ENCODE data around the gene KCNH1.

DNA sequence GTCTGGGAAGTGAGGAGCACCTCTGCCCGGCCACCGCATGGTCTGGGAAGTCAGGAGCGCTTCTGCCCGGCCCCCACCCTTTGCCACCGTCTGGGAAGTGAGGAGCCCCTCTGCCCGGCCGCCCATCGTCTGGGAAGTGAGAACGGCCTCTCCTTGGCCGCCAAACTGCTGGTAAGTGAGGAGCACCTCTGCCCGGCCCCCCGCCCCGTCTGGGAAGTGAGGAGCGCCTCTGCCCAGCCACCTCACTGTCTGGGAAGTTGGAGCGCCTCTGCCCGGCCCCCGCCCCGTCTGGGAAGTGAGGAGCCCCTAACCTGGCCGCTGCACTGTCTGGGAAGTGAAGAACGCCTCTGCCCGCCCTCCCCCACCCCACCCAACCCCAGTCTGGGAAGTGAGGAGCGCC lies 22.6 kb downstream of the KCNH1 start:
- TF ChIP-seq, protein P1, sequence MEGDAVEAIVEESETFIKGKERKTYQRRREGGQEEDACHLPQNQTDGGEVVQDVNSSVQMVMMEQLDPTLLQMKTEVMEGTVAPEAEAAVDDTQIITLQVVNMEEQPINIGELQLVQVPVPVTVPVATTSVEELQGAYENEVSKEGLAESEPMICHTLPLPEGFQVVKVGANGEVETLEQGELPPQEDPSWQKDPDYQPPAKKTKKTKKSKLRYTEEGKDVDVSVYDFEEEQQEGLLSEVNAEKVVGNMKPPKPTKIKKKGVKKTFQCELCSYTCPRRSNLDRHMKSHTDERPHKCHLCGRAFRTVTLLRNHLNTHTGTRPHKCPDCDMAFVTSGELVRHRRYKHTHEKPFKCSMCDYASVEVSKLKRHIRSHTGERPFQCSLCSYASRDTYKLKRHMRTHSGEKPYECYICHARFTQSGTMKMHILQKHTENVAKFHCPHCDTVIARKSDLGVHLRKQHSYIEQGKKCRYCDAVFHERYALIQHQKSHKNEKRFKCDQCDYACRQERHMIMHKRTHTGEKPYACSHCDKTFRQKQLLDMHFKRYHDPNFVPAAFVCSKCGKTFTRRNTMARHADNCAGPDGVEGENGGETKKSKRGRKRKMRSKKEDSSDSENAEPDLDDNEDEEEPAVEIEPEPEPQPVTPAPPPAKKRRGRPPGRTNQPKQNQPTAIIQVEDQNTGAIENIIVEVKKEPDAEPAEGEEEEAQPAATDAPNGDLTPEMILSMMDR (IDR thresholded peaks at IDR 0.05 in 2 of 3, conservative IDR thresholded peaks at IDR 0.05 in 1 of 3; ENCODE audit: insufficient read depth in 2 of 3, low read depth in 1 of 3, low read length in 3 of 3) = no peak
- no peak for TF ChIP-seq ZNF184 (CRISPR knock-in tag; IDR thresholded peaks at IDR 0.05)
- TF ChIP-seq, protein P2, sequence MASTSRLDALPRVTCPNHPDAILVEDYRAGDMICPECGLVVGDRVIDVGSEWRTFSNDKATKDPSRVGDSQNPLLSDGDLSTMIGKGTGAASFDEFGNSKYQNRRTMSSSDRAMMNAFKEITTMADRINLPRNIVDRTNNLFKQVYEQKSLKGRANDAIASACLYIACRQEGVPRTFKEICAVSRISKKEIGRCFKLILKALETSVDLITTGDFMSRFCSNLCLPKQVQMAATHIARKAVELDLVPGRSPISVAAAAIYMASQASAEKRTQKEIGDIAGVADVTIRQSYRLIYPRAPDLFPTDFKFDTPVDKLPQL (IDR thresholded peaks at IDR 0.05; ENCODE audit: extremely low read depth, insufficient read length) = no peak
